Smooth muscle cell (in vitro differentiated cells): ENCODE measurements around the gene MDK. TPM values are rescaled to one million over a fixed set of nuclear protein-coding genes. Genes with fewer than 3 reads are reported as not detected.
A peak's percentile ranks its signal among the peaks of the same experiment; 100 is the strongest.

ENCODE experiments used
- DNase-seq: peaks from one replicate; lab custom pipeline; 2025; ENCODE audit not compliant: unreplicated experiment; lab: John Stamatoyannopoulos, UW
- H2AFZ ChIP-seq: fragments of 200-600 bp; sonication (generic); 2 replicates; pipeline ENCODE4 v1.6.0; 2016; ENCODE audit warnings: antibody characterized with exemption, low read depth, mild to moderate bottlenecking
- H3F3A ChIP-seq: fragments of 200-600 bp; sonication (generic); 2 replicates; pipeline ENCODE4 v1.6.0; 2017; ENCODE audit warnings: antibody characterized with exemption, low read depth
- H3K27ac ChIP-seq: fragments of 200-600 bp; sonication (generic); 2 replicates; pipeline ENCODE4 v1.5.1; 2016; ENCODE audit warnings: low read depth, mild to moderate bottlenecking
- H3K27me3 ChIP-seq: fragments of 200-600 bp; sonication (generic); 2 replicates; pipeline ENCODE4 v1.6.1; 2016; ENCODE audit warnings: low read depth, mild to moderate bottlenecking
- H3K36me3 ChIP-seq: fragments of 200-600 bp; sonication (generic); 2 replicates; pipeline ENCODE4 v1.5.1; 2016; ENCODE audit warnings: low read depth
- H3K4me1 ChIP-seq: fragments of 200-600 bp; sonication (generic); 2 replicates; pipeline ENCODE4 v1.5.1; 2016; ENCODE audit warnings: low read depth
- H3K4me2 ChIP-seq: fragments of 200-600 bp; sonication (generic); 2 replicates; pipeline ENCODE4 v1.6.0; 2016; ENCODE audit warnings: mild to moderate bottlenecking
- H3K4me3 ChIP-seq: fragments of 200-600 bp; sonication (generic); 2 replicates; pipeline ENCODE4 v1.5.1; 2016; ENCODE audit warnings: mild to moderate bottlenecking
- H3K79me2 ChIP-seq: fragments of 200-600 bp; sonication (generic); 2 replicates; pipeline ENCODE4 v1.6.0; 2016; ENCODE audit warnings: low read depth, mild to moderate bottlenecking
- H3K9ac ChIP-seq: fragments of 200-600 bp; sonication (generic); 2 replicates; pipeline ENCODE4 v1.6.0; 2016; ENCODE audit warnings: low read depth
- H3K9me3 ChIP-seq: fragments of 200-600 bp; sonication (generic); replicated peaks from 2 replicates; pipeline ENCODE4 v1.5.1; 2016; ENCODE audit warnings: low read depth
- H4K20me1 ChIP-seq: fragments of 200-600 bp; sonication (generic); 2 replicates; pipeline ENCODE4 v1.6.0; 2016; ENCODE audit warnings: low read depth
- WGBS: methylation state at CpG from one replicate; pipeline ENCODE4 v1.1.7; 2016; ENCODE audit warnings: low lambda C conversion rate; 5-methylcytosine and 5-hydroxymethylcytosine counted together
- polyA plus RNA-seq: library from polyadenylated mRNA; unstranded; fragments of >200 nt; fragmentation: Nextera tagmentation; extraction: Ambion mirVana; gene quantifications from 2 replicates; pipeline ENCODE4 v1.2.1, GENCODE V29; 2016
- total RNA-seq: library from RNA; depleted of rRNA; stranded (reverse); fragments of >200 nt; gene quantifications from 2 replicates; pipeline ENCODE4 v1.2.3, GENCODE V29; 2014
- TF ChIP-seq, protein P1 (sequence below): fragments of 200-600 bp; sonication (generic); IDR thresholded peaks from 2 replicates; pipeline ENCODE4 v1.5.1; 2017; ENCODE audit warnings: borderline replicate concordance, mild to moderate bottlenecking, antibody characterized with exemption; ENCODE audit not compliant: insufficient read depth, poor library complexity, severe bottlenecking

Gene MDK
- total and polyA plus RNA-seq, 2 experiments from 2014 or later: 490 to 667 TPM

DNA sequence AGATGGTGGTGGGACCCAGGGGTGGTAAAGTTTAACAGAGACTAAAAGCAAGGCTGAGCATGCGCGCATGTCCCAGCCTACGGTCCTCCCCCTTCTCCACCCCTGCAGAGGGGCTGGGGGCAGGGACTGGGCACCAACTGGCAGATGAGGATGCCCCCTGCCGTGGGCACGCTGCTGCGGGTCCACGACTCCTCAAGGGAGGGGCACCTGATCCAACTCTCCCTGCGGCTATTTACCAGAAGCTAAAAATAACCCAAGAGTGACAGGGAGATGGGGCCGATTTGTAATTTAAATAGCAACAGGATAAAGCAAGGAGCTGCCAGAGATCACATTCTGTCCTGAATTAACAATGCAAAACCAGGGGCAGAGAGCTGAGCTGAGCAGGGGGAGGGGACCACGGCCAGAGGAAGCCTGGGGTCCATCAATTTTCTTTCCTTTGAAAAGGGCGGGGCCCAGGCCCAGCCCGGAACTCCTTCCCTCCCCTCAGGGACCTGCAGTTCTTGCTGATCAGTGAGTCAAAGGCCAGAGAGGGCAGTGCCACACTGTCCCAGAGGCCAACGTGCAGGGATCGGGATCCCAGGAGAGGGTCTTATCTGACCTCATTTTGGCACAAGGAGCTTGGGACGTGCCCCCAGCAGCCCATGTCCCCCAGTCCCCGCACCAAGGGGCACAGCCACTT lies 42.3 kb upstream of the MDK start:
- Histone ChIP-seq H3K9ac (no peak overlapping the region), H2AFZ (peak overlapping the region; percentile 44), H4K20me1 (no peaks in the 10 kb centered on the region), H3K27me3 (no peaks in the 10 kb centered on the region), H3K36me3 (no peaks in the 10 kb centered on the region), H3K4me2 (peak overlapping the region; percentile 81), H3K27ac (no peak overlapping the region), H3K4me1 (peaks cover 22% of the 10 kb centered on the region), H3K4me3 (peak overlapping the region; percentile 27), H3K79me2 (no peaks in the 10 kb centered on the region), H3K9me3 (no peaks in the 10 kb centered on the region), H3F3A (peaks cover 5% of the 10 kb centered on the region)
- TF ChIP-seq, protein P1, sequence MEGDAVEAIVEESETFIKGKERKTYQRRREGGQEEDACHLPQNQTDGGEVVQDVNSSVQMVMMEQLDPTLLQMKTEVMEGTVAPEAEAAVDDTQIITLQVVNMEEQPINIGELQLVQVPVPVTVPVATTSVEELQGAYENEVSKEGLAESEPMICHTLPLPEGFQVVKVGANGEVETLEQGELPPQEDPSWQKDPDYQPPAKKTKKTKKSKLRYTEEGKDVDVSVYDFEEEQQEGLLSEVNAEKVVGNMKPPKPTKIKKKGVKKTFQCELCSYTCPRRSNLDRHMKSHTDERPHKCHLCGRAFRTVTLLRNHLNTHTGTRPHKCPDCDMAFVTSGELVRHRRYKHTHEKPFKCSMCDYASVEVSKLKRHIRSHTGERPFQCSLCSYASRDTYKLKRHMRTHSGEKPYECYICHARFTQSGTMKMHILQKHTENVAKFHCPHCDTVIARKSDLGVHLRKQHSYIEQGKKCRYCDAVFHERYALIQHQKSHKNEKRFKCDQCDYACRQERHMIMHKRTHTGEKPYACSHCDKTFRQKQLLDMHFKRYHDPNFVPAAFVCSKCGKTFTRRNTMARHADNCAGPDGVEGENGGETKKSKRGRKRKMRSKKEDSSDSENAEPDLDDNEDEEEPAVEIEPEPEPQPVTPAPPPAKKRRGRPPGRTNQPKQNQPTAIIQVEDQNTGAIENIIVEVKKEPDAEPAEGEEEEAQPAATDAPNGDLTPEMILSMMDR: no peak
- 13% methylated on average over 16 of the region's 16 CpGs for WGBS
- DNase-seq: no peak

DNA sequence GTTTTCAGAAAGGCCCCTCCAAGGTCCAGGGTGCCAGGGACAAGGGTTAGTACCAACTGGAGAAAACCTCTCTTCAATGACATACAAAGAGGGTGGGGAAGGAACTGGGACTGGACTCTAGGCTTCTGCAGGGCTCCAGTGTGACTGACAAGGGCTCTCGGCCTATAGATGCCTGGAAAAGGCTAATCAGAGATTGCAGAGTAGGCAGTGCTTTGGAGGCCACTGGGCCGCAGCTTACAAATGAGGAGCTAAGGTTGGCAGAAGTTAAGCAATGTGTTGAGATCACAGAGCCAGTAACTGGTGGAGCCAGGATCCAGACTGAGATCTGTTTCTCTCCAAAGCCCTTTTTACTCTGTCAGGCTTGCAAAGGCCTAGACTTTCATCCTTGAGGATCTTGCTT lies 41.7 kb upstream of the MDK start:
- H4K20me1 ChIP-seq: no peaks in the 10 kb centered on the region
- H3K4me3 ChIP-seq: no peak overlapping the region
- H3K9me3 ChIP-seq: no peaks in the 10 kb centered on the region
- no peak overlapping the region for H3K9ac ChIP-seq
- H3K27me3 ChIP-seq: no peaks in the 10 kb centered on the region
- WGBS: 63% methylated on average over 2 of the region's 2 CpGs
- no peak for DNase-seq
- peaks cover 22% of the 10 kb centered on the region for H3K4me1 ChIP-seq
- H3K36me3 ChIP-seq: no peaks in the 10 kb centered on the region
- TF ChIP-seq, protein P1: no peak
- no peak overlapping the region for H3K4me2 ChIP-seq
- no peak overlapping the region for H2AFZ ChIP-seq
- H3K27ac ChIP-seq: no peak overlapping the region
- peaks cover 5% of the 10 kb centered on the region for H3F3A ChIP-seq
- H3K79me2 ChIP-seq: no peaks in the 10 kb centered on the region

- no peaks in the 10 kb centered on the region for H3K79me2 ChIP-seq
- DNase-seq: no peak
- H2AFZ ChIP-seq: no peak overlapping the region
- H4K20me1 ChIP-seq: no peaks in the 10 kb centered on the region
- no peak overlapping the region for H3K4me2 ChIP-seq
- TF ChIP-seq, protein P1: no peak
- H3K36me3 ChIP-seq: no peaks in the 10 kb centered on the region
- no peak overlapping the region for H3K9ac ChIP-seq
- no peaks in the 10 kb centered on the region for H3K27me3 ChIP-seq
- no peak overlapping the region for H3K4me3 ChIP-seq
- no peaks in the 10 kb centered on the region for H3K9me3 ChIP-seq
- H3K27ac ChIP-seq: no peak overlapping the region
- peaks cover 5% of the 10 kb centered on the region for H3F3A ChIP-seq
- 94% methylated on average over 3 of the region's 3 CpGs for WGBS
- peaks cover 15% of the 10 kb centered on the region for H3K4me1 ChIP-seq
Measured at GRCh38 chr11:46341454-46341853, 40.0 kb upstream of the MDK start.

DNA sequence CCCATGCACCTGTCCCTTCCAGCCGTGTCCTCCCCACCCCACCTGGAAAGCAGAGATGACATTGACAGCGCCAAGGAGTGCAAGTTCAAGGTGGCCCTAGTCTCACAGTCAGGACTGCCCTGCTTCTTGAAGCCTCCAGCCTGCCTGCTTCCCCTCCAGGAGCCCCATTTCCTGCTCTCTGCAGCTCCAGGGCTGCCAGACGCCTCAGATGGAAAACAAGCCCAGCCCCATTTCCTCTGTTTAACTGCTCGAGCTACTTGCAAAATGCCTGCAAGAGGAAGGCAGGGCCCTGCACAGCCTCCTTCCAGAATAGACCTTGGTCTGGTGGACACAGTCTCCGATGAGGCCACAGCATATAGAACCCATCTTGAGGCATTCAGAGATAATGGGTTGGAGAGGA lies 39.2 kb upstream of the MDK start:
- H2AFZ ChIP-seq: peak overlapping the region; percentile 13
- TF ChIP-seq, protein P1: no peak
- H3K9me3 ChIP-seq: no peaks in the 10 kb centered on the region
- H3F3A ChIP-seq: peaks cover 3% of the 10 kb centered on the region
- no peaks in the 10 kb centered on the region for H3K79me2 ChIP-seq
- no peak for DNase-seq
- no peak overlapping the region for H3K4me2 ChIP-seq
- no peak overlapping the region for H3K4me3 ChIP-seq
- no peaks in the 10 kb centered on the region for H3K27me3 ChIP-seq
- H3K27ac ChIP-seq: no peak overlapping the region
- H4K20me1 ChIP-seq: no peaks in the 10 kb centered on the region
- H3K36me3 ChIP-seq: no peaks in the 10 kb centered on the region
- WGBS: 34% methylated on average over 5 of the region's 5 CpGs
- H3K9ac ChIP-seq: no peak overlapping the region
- H3K4me1 ChIP-seq: peaks cover 14% of the 10 kb centered on the region
